ENCODE measurements around the gene AMOTL1.
A peak's percentile ranks its signal among the peaks of the same experiment; 100 is the strongest.

The AMOTL1 gene

DNA sequence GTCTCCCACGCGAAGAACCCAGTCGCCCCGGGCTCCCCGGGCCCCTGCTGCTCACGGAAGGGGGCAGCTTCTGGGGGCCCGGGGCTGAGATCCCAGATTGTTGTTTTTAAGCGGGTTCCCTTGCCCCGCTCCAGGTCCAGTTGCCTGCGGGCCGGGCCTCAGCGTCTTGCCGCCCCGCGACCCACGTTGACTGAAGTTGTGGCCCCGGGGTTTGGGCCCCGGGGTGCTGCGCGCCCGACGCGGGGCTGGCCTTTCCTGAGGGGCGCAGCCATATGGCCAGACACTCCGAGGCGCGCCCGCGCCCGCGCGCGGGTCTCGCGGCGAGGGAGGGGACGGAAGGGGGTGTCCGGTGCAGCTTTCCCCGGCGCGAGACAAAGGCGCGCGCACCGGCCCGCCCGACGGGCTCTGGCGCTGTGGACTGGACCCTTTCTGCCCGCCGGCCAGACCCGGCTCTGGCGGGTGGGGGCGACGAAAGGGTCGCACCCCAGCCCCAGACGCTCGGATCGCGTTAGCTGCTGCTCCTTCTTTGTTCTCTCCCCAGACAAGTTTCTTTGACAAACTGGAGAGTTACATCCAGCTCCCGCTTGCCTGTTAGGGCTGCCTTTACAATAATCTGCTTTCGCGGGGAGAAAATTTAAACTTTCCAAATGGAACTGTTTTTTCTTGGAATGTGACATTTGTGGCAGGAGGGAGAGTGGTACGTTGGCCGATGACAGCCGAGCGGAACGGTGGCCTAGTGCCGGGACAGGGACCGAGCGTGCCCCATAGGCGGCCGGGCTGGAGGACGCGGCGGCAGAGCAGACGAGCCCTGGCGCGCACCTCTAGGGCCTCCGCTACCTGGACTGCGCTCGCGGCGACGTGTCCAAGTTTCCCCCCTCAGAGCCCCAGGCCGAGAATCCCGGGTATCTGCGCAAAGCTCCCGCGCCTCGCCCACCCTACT lies 716 bp downstream of the AMOTL1 start:
- no peak for DNase-seq (ENCODE audit: low spot score)

- no peak for DNase-seq (ENCODE audit: low spot score)
Observed at GRCh38 chr11:94769880-94770279, 1.7 kb downstream of the AMOTL1 start.

GRCh38 chr11:94770563-94771120 lies 2.5 kb downstream of the AMOTL1 start:
- no peak for DNase-seq (ENCODE audit: low spot score)

DNA sequence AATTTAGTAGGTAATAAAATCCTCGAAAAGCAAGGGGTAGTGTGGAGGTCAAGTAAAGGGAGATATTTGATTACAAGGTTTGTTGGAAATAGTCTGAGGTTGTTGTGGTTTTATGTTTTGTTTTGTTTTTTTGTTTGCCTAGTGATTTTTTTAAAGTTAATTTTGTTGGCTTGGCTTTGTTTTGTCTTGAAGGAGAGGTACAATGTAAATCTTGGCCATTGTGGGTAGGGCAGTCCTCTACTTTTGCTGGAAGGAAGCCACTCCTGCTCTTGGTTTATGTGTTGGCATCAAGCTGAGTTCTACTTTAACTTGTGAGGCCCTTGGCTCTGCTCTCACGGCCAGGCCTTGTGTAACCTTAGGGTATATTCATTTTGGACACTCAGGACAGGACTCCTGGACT lies 3.2 kb downstream of the AMOTL1 start:
- no peak for DNase-seq (ENCODE audit: low spot score)

DNA sequence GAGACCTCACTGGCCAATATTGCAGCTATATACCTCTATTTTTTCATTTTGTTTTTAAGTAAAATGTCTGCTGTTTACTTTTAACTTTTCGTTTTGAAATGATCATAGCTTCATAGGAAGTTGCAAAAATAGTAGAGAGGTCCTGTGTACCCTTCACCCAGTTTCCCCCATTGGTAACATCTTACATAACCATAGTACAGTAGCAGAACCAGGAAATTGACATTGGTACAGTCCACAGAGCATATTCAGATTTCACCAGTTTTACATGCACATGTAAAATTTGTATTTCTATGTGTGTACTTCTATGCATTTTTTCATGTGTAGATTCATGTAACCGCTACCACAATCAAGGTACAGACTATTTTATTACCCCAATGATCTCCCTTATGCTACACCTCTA lies 3.8 kb downstream of the AMOTL1 start:
- DNase-seq (ENCODE audit: low spot score), result no peak

DNA sequence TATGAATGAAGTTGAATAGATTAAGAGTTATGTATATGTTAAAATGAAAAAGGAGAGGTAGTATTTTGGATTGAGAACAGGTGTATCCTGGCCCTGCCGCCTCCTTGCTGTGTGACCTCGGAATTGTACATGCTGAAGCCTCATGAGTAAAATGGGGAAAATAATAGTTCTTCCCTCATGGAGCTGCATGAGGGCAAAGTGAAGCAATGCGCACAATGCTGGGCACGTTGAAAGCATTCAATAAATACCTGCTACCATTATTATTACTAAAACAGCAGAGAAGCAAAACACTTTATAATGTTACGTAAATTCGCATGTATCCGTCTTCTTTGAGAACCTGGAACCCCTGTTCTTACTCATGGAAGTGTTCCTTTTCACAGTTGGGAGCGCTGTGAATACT lies 5.7 kb downstream of the AMOTL1 start:
- DNase-seq (ENCODE audit: low spot score), result no peak

DNA sequence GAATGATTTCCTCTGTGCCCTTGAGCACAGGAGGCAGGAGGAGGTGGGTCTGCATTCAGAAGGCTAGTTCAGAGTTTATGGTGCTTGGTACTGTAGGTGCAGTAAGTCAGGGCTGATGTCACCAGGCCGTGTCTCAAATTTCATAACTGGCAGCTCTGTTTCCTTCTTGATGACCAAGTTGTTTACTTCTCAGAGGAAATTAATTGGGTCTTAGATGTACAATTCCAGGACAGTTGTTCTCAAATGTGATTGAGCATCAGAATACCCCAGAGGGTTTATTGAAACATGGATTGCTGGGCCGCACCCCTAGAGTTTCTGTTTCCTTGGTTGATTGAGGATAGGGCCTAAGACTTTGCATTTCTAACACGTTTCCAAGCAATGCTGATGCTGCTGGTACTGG lies 6.2 kb downstream of the AMOTL1 start:
- DNase-seq (ENCODE audit: low spot score), result no peak

DNA sequence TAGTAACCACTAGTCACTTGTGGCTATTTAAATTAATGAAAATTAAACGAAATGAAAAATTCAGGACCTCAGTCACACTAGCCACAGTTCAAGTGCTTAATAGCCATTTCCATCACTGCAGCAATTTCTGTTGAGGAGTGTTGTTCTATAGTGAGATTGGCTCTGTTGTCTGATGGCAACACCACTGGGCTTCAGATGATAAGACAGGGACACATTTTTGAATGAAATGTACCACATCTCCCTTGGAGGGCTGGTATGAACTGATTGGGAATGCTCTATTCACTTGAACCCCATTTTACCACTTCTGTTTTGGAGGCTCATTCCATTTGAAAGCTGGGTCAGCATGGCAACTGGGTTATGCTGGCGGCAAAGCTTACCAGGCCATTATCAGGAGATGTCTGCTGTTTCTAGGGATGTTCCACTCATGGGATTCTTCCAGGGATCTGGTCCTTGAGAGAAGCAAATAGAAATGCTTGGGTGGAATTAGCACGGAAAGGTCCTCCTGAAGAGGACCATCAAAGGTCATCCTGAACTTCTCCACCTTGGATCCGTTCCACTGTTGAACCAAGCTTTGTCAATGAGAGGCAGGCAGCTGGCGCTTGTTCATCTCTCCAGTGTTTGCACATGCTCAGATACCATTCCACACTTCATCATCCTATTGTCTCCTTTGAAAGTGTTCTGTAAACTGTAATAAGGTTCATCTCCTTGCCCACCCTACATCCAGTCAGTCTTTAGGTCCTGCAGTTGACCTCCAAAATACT lies 7.6 kb downstream of the AMOTL1 start:
- no peak for DNase-seq (ENCODE audit: low spot score)

GRCh38 chr11:94776351-94777321 lies 8.5 kb downstream of the AMOTL1 start:
- no peak for DNase-seq (ENCODE audit: low spot score)

GRCh38 chr11:94780432-94780831 lies 12.3 kb downstream of the AMOTL1 start:
- no peak for DNase-seq (ENCODE audit: low spot score)

- no peak for DNase-seq (ENCODE audit: low spot score)
Observed at GRCh38 chr11:94781837-94782236, 13.7 kb downstream of the AMOTL1 start.

GRCh38 chr11:94782446-94782845 lies 14.3 kb downstream of the AMOTL1 start:
- DNase-seq (ENCODE audit: low spot score), result no peak

- DNase-seq (ENCODE audit: low spot score), result no peak
Observed at GRCh38 chr11:94784884-94785283, 16.7 kb downstream of the AMOTL1 start.

DNA sequence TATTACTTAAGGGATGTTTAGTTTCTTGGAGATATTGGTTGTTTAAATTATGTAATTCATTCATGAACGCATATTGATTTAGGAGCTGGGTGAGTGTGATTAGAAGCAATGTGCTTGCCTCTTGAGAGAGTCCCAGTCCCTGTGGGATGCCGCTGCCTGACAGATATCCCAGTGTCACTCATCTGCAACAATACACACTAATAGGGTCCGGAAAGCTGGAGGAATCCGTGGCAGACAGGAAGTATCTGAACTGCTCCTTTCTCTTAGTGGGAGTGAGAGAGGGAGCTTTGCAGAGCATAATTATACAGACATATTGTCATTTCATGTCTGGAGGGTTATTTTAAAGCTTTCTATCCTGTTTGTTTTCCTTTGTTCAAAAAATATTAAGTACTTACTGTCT lies 17.4 kb downstream of the AMOTL1 start:
- DNase-seq (ENCODE audit: low spot score), result no peak

GRCh38 chr11:94786264-94787126 lies 18.3 kb downstream of the AMOTL1 start:
- no peak for DNase-seq (ENCODE audit: low spot score)

- no peak for DNase-seq (ENCODE audit: low spot score)
Observed at GRCh38 chr11:94787801-94788200, 19.6 kb downstream of the AMOTL1 start.

GRCh38 chr11:94788396-94788795 lies 20.2 kb downstream of the AMOTL1 start:
- DNase-seq (ENCODE audit: low spot score), result no peak

- no peak for DNase-seq (ENCODE audit: low spot score)
Observed at GRCh38 chr11:94790197-94790596, 22.0 kb downstream of the AMOTL1 start.

DNA sequence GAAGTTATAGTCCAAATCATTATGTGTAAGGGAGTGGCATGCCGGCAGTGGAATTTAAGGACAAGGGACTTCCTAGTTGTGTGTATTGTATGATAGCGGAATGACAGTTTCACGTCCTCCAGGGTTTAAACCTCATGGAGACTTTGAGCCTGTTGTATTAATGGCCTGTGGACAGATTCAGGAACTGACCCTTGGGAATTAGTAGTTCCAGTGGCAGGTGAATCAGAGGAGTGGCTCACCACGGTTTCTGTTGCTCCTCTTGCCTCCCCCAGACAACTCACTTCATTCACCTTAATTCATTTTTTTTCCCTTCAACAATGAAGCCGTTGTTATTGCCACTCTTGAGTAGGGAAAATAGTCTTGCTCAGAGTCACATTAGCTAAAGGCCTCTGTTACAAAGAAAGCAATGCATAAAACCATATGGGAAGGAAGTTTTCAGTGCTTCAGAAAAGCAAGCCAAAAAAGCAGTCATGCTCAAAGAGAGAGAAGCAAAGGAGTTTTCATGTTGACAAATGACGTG lies 22.6 kb downstream of the AMOTL1 start:
- DNase-seq (ENCODE audit: low spot score), result peak; percentile 69

DNA sequence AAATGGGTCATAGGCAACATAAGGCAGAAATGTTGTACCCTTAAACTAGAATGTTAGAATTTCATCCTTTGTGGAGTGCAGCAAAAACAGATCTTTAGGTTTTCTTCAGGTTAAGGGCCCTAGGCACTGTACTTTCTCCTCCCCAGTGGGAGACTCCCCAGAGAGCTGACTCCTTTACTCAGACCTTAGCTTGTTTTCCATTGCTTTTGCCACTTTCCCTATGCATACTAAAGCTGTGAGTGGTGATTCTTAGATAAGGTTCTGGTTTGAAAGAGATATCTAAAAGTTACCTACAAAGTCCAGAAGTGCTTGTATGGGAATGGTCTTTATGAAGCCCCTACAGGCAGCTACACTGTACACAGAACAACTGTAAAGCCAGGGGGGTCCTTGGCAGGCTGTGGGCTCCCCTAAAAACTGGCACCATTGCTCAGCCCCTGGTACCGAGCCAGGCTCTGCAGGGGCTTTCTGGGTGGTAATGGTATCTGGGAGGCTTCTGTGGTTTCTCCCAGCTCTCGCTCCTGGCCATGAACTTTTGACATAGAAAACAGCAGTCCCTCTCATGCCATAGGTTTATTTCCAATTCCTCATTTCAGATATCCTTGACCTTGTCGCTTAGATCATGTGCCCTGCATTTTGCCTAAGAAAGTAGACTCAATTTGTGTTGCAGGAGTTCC lies 23.2 kb downstream of the AMOTL1 start:
- DNase-seq (ENCODE audit: low spot score), result no peak

All from COLO829 (cell line).